CD4-positive, alpha-beta T cell (primary cell): ENCODE measurements around the gene GABRR2. TPM values are rescaled to one million over a fixed set of nuclear protein-coding genes. Genes with fewer than 3 reads are reported as not detected.

ENCODE experiments used
- ATAC-seq: fragments of 200-7000 bp; cut with Tn5 transposase; one replicate; pipeline ENCODE4 v1.10.0; 2022; ENCODE audit warnings: mild to moderate bottlenecking; ENCODE audit not compliant: poor library complexity
- CTCF ChIA-PET: fragments of 350-600 bp; sonication (Branson Sonifier 250); formaldehyde crosslinking; loops from one replicate; lab custom pipeline; 2021; ENCODE audit warnings: antibody characterized with exemption, inconsistent platforms; lab: Charles Lee
- POLR2A ChIA-PET: fragments of 350-600 bp; sonication (Branson Sonifier 250); formaldehyde crosslinking; loops from one replicate; lab custom pipeline; 2021; ENCODE audit warnings: antibody characterized with exemption, inconsistent platforms; lab: Charles Lee
- DNase-seq, 14 experiments: peaks; one replicate each; pipeline ENCODE4 v3.0.0-alpha.2; 2013 to 2020; ENCODE audit warnings: mixed read lengths in 2 of 14
- H3K27ac ChIP-seq, 2 donors: one replicate each; pipeline versions ENCODE4 v1.5.1 to v1.7.0; 2013; ENCODE audit warnings: low read length in 2 of 2, low read depth in 1 of 2, mild to moderate bottlenecking in 1 of 2
- H3K27me3 ChIP-seq, 2 experiments: 1 replicate in 1 of 2; 2 replicates in 1 of 2; pipeline versions ENCODE4 v1.6.1 to v1.7.0; 2013; ENCODE audit warnings: low read length in 2 of 2, control low read depth in 1 of 2, mild to moderate bottlenecking in 1 of 2, moderate library complexity in 1 of 2; ENCODE audit not compliant: insufficient read depth in 2 of 2, control insufficient read depth in 1 of 2
- H3K36me3 ChIP-seq: one replicate; pipeline ENCODE4 v1.6.1; 2013; ENCODE audit warnings: low read length, control low read depth; ENCODE audit not compliant: insufficient read depth
- H3K4me1 ChIP-seq: one replicate; pipeline ENCODE4 v1.6.1; 2013; ENCODE audit warnings: low read length, control low read depth; ENCODE audit not compliant: insufficient read depth
- H3K4me3 ChIP-seq: one replicate; pipeline ENCODE4 v1.5.1; 2013; ENCODE audit warnings: mild to moderate bottlenecking, low read length, moderate library complexity
- H3K9me3 ChIP-seq, 2 experiments: 1 replicate in 1 of 2; 2 replicates in 1 of 2; pipeline versions ENCODE4 v1.6.1 to v1.7.0; 2013; ENCODE audit warnings: low read length in 2 of 2, mild to moderate bottlenecking in 2 of 2, control low read depth in 1 of 2, moderate library complexity in 1 of 2; ENCODE audit not compliant: control insufficient read depth in 1 of 2, insufficient read depth in 1 of 2
- H3K27ac Mint-ChIP-seq: one replicate; pipeline ENCODE4 v1.8.0; 2020; ENCODE audit warnings: mixed read lengths
- H3K27me3 Mint-ChIP-seq: one replicate; pipeline ENCODE4 v1.8.0; 2021; ENCODE audit warnings: mixed read lengths
- H3K36me3 Mint-ChIP-seq: one replicate; pipeline ENCODE4 v1.8.0; 2021; ENCODE audit warnings: low read depth, mixed read lengths
- H3K4me1 Mint-ChIP-seq: one replicate; pipeline ENCODE4 v1.8.0; 2021; ENCODE audit warnings: low read depth, mixed read lengths
- H3K4me3 Mint-ChIP-seq: one replicate; pipeline ENCODE4 v1.8.0; 2020; ENCODE audit warnings: mild to moderate bottlenecking, mixed read lengths
- H3K9me3 Mint-ChIP-seq: one replicate; pipeline ENCODE4 v1.8.0; 2020; ENCODE audit warnings: mixed read lengths
- CTCF ChIP-seq: fragments of 200-600 bp; IDR thresholded peaks from one replicate; pipeline ENCODE4 v1.8.0; 2022; ENCODE audit warnings: antibody characterized with exemption, mild to moderate bottlenecking
- intact Hi-C, 2 experiments: fragments of 100-400 bp; cut with DNase I in 1 of 2; cut with micrococcal nuclease in 1 of 2; formaldehyde crosslinking; loops; one replicate each; pipeline versions ENCODE4 v1.15.1 to v1.9.0; 2023 to 2025; cut with DNase I, micrococcal nuclease
- total RNA-seq, 174 experiments: library from RNA in 2 of 174; stranded (reverse) in 2 of 174; gene quantifications; one replicate each; pipeline ENCODE4 v1.2.3 and lab custom pipeline; 2021 to 2026

The GABRR2 gene
- total RNA-seq, 2 experiments from 2014 or later, result 0.47 to 0.49 TPM

- peaks cover 17% of the 10 kb centered on the region for H3K36me3 Mint-ChIP-seq
- ATAC-seq (no peak), DNase-seq (no peak)
- Histone ChIP-seq H3K27ac (no peak overlapping the region), H3K4me3 (no peak overlapping the region), H3K27me3 (no peaks in the 10 kb centered on the region), H3K4me1 (peaks cover 30% of the 10 kb centered on the region), H3K36me3 (peaks cover 9% of the 10 kb centered on the region), H3K9me3 (no peaks in the 10 kb centered on the region)
- no peaks in the 10 kb centered on the region for H3K27me3 Mint-ChIP-seq
- H3K27ac Mint-ChIP-seq, result no peak overlapping the region
- CTCF ChIA-PET, result interaction anchor here (1.1 kb wide), 1 partner anchor 26 kb away, joined by 3 read pairs; no protein-coding TSS in a partner anchor
- no peaks in the 10 kb centered on the region for H3K9me3 Mint-ChIP-seq
- peaks cover 66% of the 10 kb centered on the region for H3K4me1 Mint-ChIP-seq
- no peak overlapping the region for H3K4me3 Mint-ChIP-seq
- POLR2A ChIA-PET, result interaction anchor here (0.8 to 3.5 kb wide), 4 partner anchors 26 to 267 kb away, joined by 3 to 13 read pairs (median 4); partner anchors contain the start of genes PM20D2 and PNRC1
- intact Hi-C loops, result loop anchor here in 1 of 2 experiments (5.0 kb wide), 2 partner anchors 66 to 199 kb away; partner anchors contain the start of genes PM20D2 and RRAGD
- TF ChIP-seq CTCF, result no peak
Observed at GRCh38 chr6:89346433-89346832, 31.3 kb upstream of the GABRR2 start.

- Mint-ChIP-seq H3K27ac (no peak overlapping the region), H3K27me3 (no peaks in the 10 kb centered on the region), H3K4me3 (no peak overlapping the region), H3K4me1 (peaks cover 9% of the 10 kb centered on the region), H3K36me3 (peaks cover 74% of the 10 kb centered on the region), H3K9me3 (no peaks in the 10 kb centered on the region)
- Histone ChIP-seq H3K27me3 (no peaks in the 10 kb centered on the region), H3K4me3 (no peak overlapping the region), H3K4me1 (no peaks in the 10 kb centered on the region), H3K27ac (no peak overlapping the region), H3K36me3 (peaks cover 69% of the 10 kb centered on the region), H3K9me3 (no peaks in the 10 kb centered on the region)
- CTCF ChIA-PET, result interaction anchor here (0.8 kb wide), 1 partner anchor 32 kb away, joined by 3 read pairs; no protein-coding TSS in a partner anchor
- no peak for TF ChIP-seq CTCF
- no peak for DNase-seq
- POLR2A ChIA-PET, result interaction anchor here (1.6 kb wide), 1 partner anchor 11 kb away, joined by 7 read pairs; no protein-coding TSS in a partner anchor
- no peak for ATAC-seq
- intact Hi-C loops, result no loop called here
Observed at GRCh38 chr6:89339565-89339964, 24.5 kb upstream of the GABRR2 start.

GRCh38 chr6:89335164-89335563 lies 20.1 kb upstream of the GABRR2 start:
- H3K36me3 ChIP-seq, result peaks cover 74% of the 10 kb centered on the region
- no peaks in the 10 kb centered on the region for H3K27me3 Mint-ChIP-seq
- no peak overlapping the region for H3K27ac ChIP-seq
- no peaks in the 10 kb centered on the region for H3K27me3 ChIP-seq
- DNase-seq (no peak), ATAC-seq (no peak)
- H3K4me3 ChIP-seq, result no peak overlapping the region
- no peak overlapping the region for H3K27ac Mint-ChIP-seq
- H3K9me3 Mint-ChIP-seq, result no peaks in the 10 kb centered on the region
- TF ChIP-seq CTCF, result no peak
- ChIA-PET POLR2A (no interaction called here), CTCF (interaction anchor here (0.9 to 1.3 kb wide), 2 partner anchors 37 to 74 kb away, joined by 3 read pairs; no protein-coding TSS in a partner anchor)
- H3K4me3 Mint-ChIP-seq, result no peak overlapping the region
- no peaks in the 10 kb centered on the region for H3K9me3 ChIP-seq
- H3K4me1 ChIP-seq, result no peaks in the 10 kb centered on the region
- H3K4me1 Mint-ChIP-seq, result no peaks in the 10 kb centered on the region
- intact Hi-C loops, result no loop called here
- H3K36me3 Mint-ChIP-seq, result peaks cover 78% of the 10 kb centered on the region
